Measurements from ENCODE around the gene COBL.

- TF ChIP-seq SUZ12 (IDR thresholded peaks at IDR 0.05; ENCODE audit: low read length), result no peak
- TF ChIP-seq CTCF (IDR thresholded peaks at IDR 0.05; ENCODE audit: control extremely low read depth in 1 of 3, insufficient read depth in 1 of 3, low read depth in 1 of 3, low read length in 3 of 3), result no peak
- TF ChIP-seq TEAD4 (IDR thresholded peaks at IDR 0.05; ENCODE audit: low read depth, low read length), result no peak
- no peak for TF ChIP-seq EP300 (IDR thresholded peaks at IDR 0.05; ENCODE audit: borderline replicate concordance in 1 of 2, low read depth in 2 of 2, low read length in 2 of 2)
- no peak for TF ChIP-seq SIX5 (IDR thresholded peaks at IDR 0.05; ENCODE audit: low read depth, low read length)
- TF ChIP-seq POLR2A (IDR thresholded peaks at IDR 0.05; ENCODE audit: control extremely low read depth in 1 of 2, low read depth in 2 of 2, low read length in 2 of 2), result no peak
- no peak for TF ChIP-seq POLR2AphosphoS5 (IDR thresholded peaks at IDR 0.05; ENCODE audit: low read depth, low read length)
- no peak for TF ChIP-seq SP1 (IDR thresholded peaks at IDR 0.05; ENCODE audit: low read depth, low read length)
- no peak for TF ChIP-seq TAF7 (optimal IDR thresholded peaks at IDR 0.05; ENCODE audit: borderline replicate concordance, low read depth, low read length)
- TF ChIP-seq TAF1 (IDR thresholded peaks at IDR 0.05; ENCODE audit: low read depth, low read length), result no peak
- TF ChIP-seq FOSL1 (IDR thresholded peaks at IDR 0.05; ENCODE audit: insufficient read depth, low read depth, low read length), result no peak
Measured at GRCh38 chr7:50970092-50970491, 346.5 kb downstream of the COBL start.
